Measurements from ENCODE around the gene SH3BGRL2.
"Not testable (repeated sequence)": the region's sequence is repeated elsewhere in the genome, so short reads cannot be mapped to it uniquely, and the experiment has no call there.

The SH3BGRL2 gene

DNA sequence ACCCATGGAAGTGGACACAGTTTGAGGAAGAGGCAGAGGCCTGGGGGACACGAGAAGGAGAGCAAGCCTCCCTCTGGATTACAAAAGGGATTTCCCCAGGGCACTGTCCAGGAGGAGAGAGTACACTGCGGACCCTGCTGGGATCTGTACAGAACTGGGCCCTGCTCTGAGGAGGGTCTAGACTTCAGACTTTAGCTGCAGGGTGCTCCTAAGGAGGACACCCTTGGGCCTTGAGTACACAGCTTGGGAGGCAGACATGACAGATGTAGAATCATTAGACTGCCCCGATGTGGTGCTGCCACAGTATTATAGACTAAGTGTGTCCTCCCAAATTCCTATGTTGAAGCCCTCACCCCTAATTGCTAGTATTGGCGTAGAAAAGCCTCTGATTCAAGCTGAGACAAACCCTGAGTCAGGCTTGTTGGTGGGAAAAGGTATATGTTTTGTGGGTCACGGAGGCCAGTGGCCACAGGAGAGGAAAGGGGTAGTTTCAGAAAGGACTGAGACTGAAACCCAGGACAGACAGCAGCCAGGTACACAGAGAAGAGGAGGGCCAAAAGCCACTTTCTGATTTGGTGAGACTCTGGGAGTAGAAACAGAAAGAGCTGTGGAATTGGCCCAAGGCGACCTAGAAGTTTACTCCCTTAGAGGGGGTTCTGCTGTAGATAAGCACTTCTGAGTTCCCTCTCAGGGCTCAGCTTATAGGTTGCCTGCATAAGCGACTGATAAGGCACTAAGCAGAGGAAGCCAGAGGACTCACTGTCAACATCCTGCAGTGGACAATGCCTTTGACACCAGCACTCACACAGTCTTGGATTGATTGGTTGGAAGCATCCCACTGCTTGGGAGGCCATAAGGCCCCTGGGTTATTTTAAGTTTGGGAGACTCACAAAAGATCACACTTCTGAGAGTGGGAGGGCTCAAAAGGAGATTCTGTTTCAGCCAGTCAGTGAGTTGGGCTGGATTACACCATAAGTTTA is 16.5 kb upstream of the SH3BGRL2 start:
- DNase-seq = no peak

- no peak for DNase-seq
Observed at GRCh38 chr6:79617518-79617941, 13.6 kb upstream of the SH3BGRL2 start.

GRCh38 chr6:79618425-79618824 is 12.7 kb upstream of the SH3BGRL2 start:
- DNase-seq = not testable (repeated sequence)

GRCh38 chr6:79621579-79621978 is 9.6 kb upstream of the SH3BGRL2 start:
- no peak for DNase-seq

- DNase-seq = no peak
Observed at GRCh38 chr6:79622364-79622763, 8.8 kb upstream of the SH3BGRL2 start.

GRCh38 chr6:79623106-79623505 is 8.0 kb upstream of the SH3BGRL2 start:
- no peak for DNase-seq

DNA sequence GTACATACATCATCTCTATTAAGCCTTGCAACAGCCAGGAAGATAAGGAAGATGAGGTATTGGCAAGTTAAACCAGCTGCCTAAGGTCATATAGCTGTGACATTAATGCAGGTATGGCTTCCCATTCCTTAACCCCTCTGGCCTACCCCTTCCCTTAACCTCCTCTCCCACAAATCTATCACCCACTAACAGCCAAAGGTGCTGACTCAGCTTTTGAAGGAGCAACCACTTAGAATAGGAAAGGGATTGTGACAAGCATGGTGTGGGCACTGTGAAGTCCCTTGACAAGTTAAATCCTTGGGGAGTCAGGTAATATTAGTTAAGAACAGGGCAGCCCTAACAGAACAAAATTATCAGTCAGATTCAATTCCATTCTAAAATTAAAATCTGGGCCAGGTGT is 5.4 kb upstream of the SH3BGRL2 start:
- no peak for DNase-seq

- no peak for DNase-seq
Observed at GRCh38 chr6:79626811-79627210, 4.3 kb upstream of the SH3BGRL2 start.

DNA sequence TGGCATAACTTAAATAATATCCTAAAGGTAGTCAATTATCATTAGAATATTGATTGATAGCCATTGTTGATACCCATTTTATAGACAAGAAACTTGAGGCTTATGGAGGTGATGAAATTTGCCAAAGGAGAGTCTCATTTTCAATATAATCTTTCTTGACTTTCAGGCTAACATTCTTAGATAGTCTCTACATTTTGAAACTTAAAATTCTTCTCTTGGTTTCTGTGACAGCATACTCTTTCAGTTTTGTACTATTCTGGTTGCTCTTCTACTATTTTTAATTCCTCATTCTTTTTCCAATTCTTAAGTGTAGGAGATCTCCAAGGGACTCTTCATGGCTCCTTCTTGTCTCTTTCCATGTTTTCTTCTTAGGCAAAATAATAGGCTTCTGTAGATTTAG is 3.7 kb upstream of the SH3BGRL2 start:
- DNase-seq = no peak

DNA sequence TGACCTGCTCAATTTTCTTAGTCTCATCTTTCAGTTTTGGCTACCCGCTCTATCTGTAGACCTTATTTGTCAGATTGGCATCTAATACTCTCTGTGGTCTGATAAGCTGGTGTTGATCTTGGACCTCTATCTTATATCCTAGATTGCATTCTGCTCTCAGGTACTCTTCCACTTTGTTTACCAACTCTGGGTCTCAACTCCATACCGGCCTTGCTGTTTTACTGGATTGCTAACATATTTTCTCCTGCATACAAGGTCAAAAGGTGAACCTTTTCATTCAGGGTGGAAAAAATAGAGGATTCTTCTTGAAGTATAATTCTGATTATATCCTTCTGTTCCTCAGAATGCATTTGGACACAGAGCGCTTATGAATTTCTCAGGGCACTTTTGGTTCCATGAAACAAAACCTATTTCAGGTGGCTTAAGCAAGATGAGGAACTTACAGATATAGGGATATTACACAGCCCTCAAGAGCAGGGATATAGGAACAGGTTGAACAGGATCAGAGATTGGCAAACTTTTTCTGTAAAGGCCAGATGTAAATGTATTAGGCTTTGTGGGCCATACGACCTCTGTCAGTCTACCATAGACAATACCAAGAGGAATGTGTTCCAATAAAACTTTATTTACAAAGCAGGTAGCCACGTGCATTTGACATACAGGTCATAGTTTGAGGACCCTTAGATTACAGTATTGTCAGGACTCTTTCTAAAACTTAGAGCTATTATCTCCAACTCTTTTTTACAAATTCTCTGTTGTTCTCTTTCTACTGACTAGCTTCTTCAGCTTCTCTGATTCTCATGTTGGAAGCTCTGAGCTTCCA is 2.5 kb upstream of the SH3BGRL2 start:
- DNase-seq = no peak

DNA sequence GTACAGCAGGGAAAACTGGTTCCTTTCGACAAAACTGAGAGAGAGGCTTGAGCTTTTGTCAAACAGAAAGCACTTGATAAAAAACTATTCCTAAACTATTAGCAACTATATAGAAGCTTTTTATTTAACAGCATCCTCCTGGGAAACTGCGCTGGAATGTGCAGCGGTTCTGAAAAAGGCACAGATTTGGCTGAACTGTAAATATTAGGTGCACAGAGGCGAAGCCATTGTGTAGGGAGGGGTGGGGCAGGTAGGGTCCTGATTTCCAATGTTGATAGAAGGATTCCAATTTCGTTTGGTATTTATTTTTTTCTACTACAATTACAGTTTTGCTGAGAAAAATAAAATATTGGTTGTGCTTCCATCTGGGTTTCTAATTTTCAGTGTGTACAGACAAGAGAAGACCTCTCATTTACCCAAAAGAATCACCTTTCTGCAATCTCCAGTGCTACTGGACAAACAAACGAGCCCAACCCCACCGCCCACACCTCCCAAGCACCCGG is 698 bp upstream of the SH3BGRL2 start:
- no peak for DNase-seq

DNA sequence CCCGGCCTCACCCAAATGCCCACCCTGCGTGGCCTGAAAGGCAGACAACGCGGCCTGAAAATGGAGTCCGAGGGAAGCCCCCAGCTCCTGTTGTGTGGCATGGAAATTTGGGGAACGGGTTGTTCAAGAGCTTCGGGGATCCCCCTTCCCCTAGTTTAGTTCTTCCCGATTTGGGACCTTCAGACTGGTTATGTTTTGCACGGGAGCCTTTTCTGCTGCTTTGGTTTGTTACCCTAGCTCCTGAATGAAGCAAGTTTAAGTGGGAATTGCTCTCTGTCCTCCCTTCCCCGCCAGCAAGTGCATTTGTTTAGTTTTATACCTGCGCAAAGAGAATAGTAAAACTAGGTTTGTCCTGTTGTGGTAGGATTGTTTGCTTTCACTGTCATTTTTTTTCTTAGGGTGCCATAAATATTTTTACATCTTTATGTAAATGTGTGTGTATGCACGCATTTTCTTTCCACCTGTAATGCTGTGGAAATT is 604 bp downstream of the SH3BGRL2 start:
- DNase-seq = no peak

DNA sequence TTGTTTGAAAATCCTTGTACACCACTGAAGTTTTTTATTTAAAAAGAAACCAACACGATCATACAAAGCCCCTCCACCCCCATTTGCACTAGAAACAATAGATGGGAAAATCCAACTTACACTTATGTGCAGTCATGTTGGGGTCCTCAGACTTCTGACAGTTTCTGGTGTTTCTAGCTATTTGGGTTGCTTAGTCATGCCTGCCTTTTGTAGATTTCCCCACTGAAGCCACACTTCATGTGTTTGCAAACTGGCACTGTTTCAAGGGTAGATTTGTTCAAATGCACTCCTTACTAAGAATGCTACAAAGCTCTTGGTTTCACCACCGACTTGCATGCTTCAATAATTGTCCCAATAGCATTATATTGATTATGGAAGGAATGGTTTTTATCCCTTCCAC is 1.5 kb downstream of the SH3BGRL2 start:
- no peak for DNase-seq

- no peak for DNase-seq
Observed at GRCh38 chr6:79634491-79635231, 3.5 kb downstream of the SH3BGRL2 start.

DNA sequence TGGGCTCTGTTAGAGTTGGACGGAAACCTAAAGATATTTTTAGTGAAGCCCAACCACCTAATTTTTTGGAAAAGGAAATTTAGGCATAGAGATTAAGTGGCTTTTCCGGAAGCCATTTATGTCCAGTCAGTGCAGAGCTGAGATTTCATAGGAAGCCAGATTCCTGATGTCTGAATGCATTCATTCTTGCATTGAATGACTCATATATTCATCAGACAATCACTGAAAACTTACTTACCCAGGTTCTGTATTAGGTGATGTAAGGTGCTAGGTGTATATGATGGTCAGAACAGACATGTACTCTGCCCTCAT is 4.1 kb downstream of the SH3BGRL2 start:
- DNase-seq = peak; percentile 38

- DNase-seq = no peak
Observed at GRCh38 chr6:79636673-79637072, 5.5 kb downstream of the SH3BGRL2 start.

DNA sequence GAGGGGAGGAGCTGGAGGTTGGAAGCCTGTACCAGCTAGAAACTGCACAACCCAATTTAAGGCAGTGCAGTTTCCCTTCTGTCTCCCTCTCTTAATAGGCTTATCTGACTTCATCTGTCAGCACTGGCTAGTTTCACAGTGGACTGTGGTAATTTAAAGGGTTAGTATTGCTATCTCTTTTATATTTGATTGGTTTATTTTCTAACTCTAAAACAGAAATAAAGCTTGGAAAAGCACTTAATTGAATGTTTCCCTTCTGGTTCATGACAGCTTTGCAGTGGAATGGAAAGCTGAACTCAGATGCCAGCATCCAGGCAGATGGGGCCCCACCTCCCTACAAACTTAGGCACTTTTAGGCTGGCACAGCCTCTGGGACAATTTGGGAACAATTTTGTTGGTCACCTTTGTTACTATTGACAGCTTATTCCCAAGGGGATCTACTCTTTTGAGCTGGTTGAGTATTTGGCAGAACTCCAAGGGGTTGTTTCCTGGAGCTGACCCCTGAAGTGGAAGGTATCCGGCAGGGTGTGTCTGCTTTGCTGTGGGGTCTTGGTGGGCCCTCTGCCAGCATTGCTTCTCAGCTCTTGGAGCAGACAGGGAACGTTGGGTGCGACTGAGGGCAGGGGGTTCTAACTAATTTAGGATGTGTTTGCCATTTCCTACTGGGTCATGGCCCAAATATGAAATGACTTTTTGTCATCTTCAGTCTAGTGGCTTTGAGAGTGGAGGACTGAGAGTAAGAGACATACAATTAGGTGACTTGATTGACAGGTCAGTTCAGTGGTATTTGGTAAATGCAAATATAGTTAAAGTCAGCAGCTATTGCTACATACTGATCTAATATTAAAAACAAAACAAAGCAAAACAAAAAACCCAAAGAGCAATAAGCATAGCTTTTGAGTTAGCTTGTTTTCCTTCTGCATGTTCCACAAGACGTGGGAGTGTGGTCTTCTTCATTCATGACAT is 9.3 kb downstream of the SH3BGRL2 start:
- no peak for DNase-seq

- DNase-seq = no peak
Observed at GRCh38 chr6:79646006-79646405, 14.9 kb downstream of the SH3BGRL2 start.

- DNase-seq = no peak
Observed at GRCh38 chr6:79646561-79646960, 15.4 kb downstream of the SH3BGRL2 start.

- DNase-seq = no peak
Observed at GRCh38 chr6:79647741-79648140, 16.6 kb downstream of the SH3BGRL2 start.

- no peak for DNase-seq
Observed at GRCh38 chr6:79648328-79648727, 17.2 kb downstream of the SH3BGRL2 start.
